LNCAP (cell line): ENCODE results near the gene NUPR2.
A peak's percentile ranks its signal among the peaks of the same experiment; 100 is the strongest.

Experiments used
- CTCF ChIP-seq: fragments of 450-650 bp; IDR thresholded peaks from 2 replicates; pipeline ENCODE4 v1.5.1; 2017; ENCODE audit warnings: mild to moderate bottlenecking

The NUPR2 gene

GRCh38 chr7:56107954-56108258 lies 8.3 kb downstream of the NUPR2 start:
- TF ChIP-seq CTCF: no peak

GRCh38 chr7:56106108-56107073 lies 9.8 kb downstream of the NUPR2 start, which contains the start of gene CHCHD2:
Gene CHCHD2 (minus strand): TSS chr7:56106476. CDS start chr7:56106413, 63 bp downstream.
- TF ChIP-seq CTCF: no peak

- no peak for TF ChIP-seq CTCF
Measured at GRCh38 chr7:56105508-56105907, 10.7 kb downstream of the NUPR2 start.

GRCh38 chr7:56099653-56100052 lies 16.6 kb downstream of the NUPR2 start:
- TF ChIP-seq CTCF: no peak

- no peak for TF ChIP-seq CTCF
Measured at GRCh38 chr7:56097700-56098099, 18.5 kb downstream of the NUPR2 start.

- peak; percentile 72 for TF ChIP-seq CTCF
Measured at GRCh38 chr7:56092789-56093531, 23.3 kb downstream of the NUPR2 start, which contains the start of gene PHKG1. Gene PHKG1 (minus strand): TSS chr7:56092952. CDS start chr7:56088941, 4,011 bp downstream.

GRCh38 chr7:56091591-56091990 lies 24.6 kb downstream of the NUPR2 start:
- TF ChIP-seq CTCF: no peak
